Upper lobe of left lung (tissue), 6 donors: ENCODE results near the gene NAGLU. TPM values are rescaled to one million over a fixed set of nuclear protein-coding genes. Genes with fewer than 3 reads are reported as not detected.

Source experiments
- ATAC-seq, 2 donors: fragments of 200-7000 bp; cut with Tn5 transposase; one replicate each; pipeline ENCODE4 v1.9.1; 2022; ENCODE audit warnings: mild to moderate bottlenecking in 2 of 2, moderate library complexity in 2 of 2; ENCODE audit not compliant: low FRiP score in 2 of 2
- DNase-seq, 2 donors: peaks; one replicate each; pipeline ENCODE4 v3.0.0-alpha.2; 2019 to 2020
- H3K27ac ChIP-seq, 4 donors: fragments of 200-600 bp; sonication (generic); one replicate each; pipeline ENCODE4 v1.5.1; 2016 to 2019
- H3K27me3 ChIP-seq, 4 donors: fragments of 200-600 bp; sonication (generic); one replicate each; pipeline ENCODE4 v1.5.1; 2017 to 2019
- H3K36me3 ChIP-seq, 4 donors: fragments of 200-600 bp; sonication (generic); one replicate each; pipeline ENCODE4 v1.5.1; 2016 to 2019
- H3K4me1 ChIP-seq, 4 donors: fragments of 200-600 bp; sonication (generic); one replicate each; pipeline ENCODE4 v1.5.1; 2018 to 2019
- H3K4me3 ChIP-seq, 4 donors: fragments of 200-600 bp; sonication (generic); one replicate each; pipeline ENCODE4 v1.5.1; 2017 to 2019; ENCODE audit warnings: mild to moderate bottlenecking in 2 of 4, moderate library complexity in 1 of 4
- H3K9me3 ChIP-seq, 4 donors: fragments of 200-600 bp; sonication (generic); one replicate each; pipeline ENCODE4 v1.5.1; 2018 to 2019
- CTCF ChIP-seq, 6 experiments: fragments of 450-650 bp in 4 of 6; fragments of 200-600 bp in 2 of 6; sonication (generic) in 2 of 6; IDR thresholded peaks; one replicate each; pipeline ENCODE4 v1.5.1; 2016 to 2019; ENCODE audit warnings: antibody characterized with exemption in 6 of 6
- EP300 ChIP-seq, 4 donors: sonication (generic); formaldehyde crosslinking; IDR thresholded peaks; one replicate each; pipeline ENCODE4 v1.5.1; 2017; ENCODE audit warnings: antibody characterized with exemption in 4 of 4, control low read depth in 2 of 4
- POLR2A ChIP-seq, 4 donors: fragments of 450-650 bp; IDR thresholded peaks; one replicate each; pipeline ENCODE4 v1.5.1; 2016 to 2017; ENCODE audit warnings: antibody characterized with exemption in 4 of 4, mild to moderate bottlenecking in 2 of 4
- POLR2AphosphoS5 ChIP-seq, 2 donors: sonication (generic); formaldehyde crosslinking; IDR thresholded peaks; one replicate each; pipeline ENCODE4 v1.5.1; 2017; ENCODE audit warnings: antibody characterized with exemption in 2 of 2
- WGBS, 2 donors: methylation state at CpG; one replicate each; pipeline ENCODE4 v1.1.5; 2017 to 2018; 5-methylcytosine and 5-hydroxymethylcytosine counted together
- total RNA-seq, 6 donors: library from RNA; depleted of rRNA in 4 of 6; stranded (reverse); fragments of >200 nt in 4 of 6; gene quantifications; one replicate each; pipeline versions ENCODE4 v1.1.0 to v1.2.1, GENCODE V29; 2016 to 2021
- donor health status: DM: no; HTN: no; CAD: no; lungs with moderate emphysema.
- donor health status: DM: no; HTN: yes; CAD: no; lungs with severe emphysema.

The NAGLU gene
- total RNA-seq, 6 donors from 2014 or later, result 36.7 to 97.4 (median 68.4) TPM

GRCh38 chr17:42565523-42566214 lies 29.6 kb downstream of the NAGLU start:
- TF ChIP-seq CTCF (IDR thresholded peaks at IDR 0.05) (no peak), POLR2AphosphoS5 (IDR thresholded peaks at IDR 0.05) (no peak), POLR2A (IDR thresholded peaks at IDR 0.05) (no peak), EP300 (IDR thresholded peaks at IDR 0.05) (no peak)
- Histone ChIP-seq H3K27me3 (no peaks in the 10 kb centered on the region), H3K9me3 (no peaks in the 10 kb centered on the region), H3K4me3 (peak overlapping the region in 1 of 4 donors; percentile 91), H3K4me1 (peaks cover 51 to 66% (median 54%) of the 10 kb centered on the region in 4 donors), H3K36me3 (peaks cover 10 to 51% (median 44%) of the 10 kb centered on the region in 4 donors), H3K27ac (peak overlapping the region; percentile 96 to 99 (median 97))
- ATAC-seq (no peak), DNase-seq (no peak)
- WGBS, 2 donors, result 95 to 97% methylated on average over 4 to 12 of the region's 16 CpGs

DNA sequence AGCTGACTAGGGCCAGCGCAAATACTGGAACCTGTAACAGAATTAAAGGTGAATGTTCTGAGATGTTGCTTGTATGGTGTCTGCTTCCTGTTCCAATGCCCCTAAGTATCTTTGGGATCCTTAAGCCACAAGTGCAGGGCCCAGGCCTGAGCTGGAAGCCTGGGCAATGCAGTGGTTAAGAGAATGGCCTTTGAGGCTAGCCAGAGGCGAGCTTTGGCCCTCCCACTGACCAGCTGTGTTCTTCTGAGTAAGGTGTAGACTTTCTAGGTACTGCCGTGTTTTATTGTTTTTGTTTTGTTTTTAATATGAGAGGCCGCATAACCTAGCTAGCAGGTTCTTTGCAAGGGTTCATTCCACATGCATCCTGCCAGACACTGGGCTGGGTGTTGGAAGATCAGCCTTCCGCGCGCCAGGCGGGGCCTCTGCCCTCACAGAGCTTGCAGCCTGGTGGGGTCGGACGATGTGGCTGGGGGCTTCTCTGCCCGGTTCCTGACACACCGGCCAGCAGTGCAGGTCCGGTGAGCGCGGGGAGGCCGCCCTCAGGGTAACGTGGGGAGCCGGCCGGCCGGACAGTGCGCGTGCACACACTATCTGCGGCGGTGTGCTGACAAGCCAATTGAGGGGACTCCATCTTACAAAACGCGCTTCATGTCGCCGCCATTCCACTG lies 30.3 kb downstream of the NAGLU start:
- Histone ChIP-seq H3K4me1 (peaks cover 52 to 66% (median 54%) of the 10 kb centered on the region in 4 donors), H3K36me3 (peaks cover 15 to 58% (median 50%) of the 10 kb centered on the region in 4 donors), H3K9me3 (no peaks in the 10 kb centered on the region), H3K27ac (peak overlapping the region; percentile 96 to 99 (median 97)), H3K4me3 (peak overlapping the region; percentile 8 to 95 (median 90)), H3K27me3 (no peaks in the 10 kb centered on the region)
- 53 to 77% methylated on average over 10 to 12 of the region's 28 CpGs for WGBS, 2 donors
- no peak for DNase-seq
- no peak for TF ChIP-seq POLR2AphosphoS5 (IDR thresholded peaks at IDR 0.05)
- no peak for TF ChIP-seq EP300 (IDR thresholded peaks at IDR 0.05)
- TF ChIP-seq CTCF (IDR thresholded peaks at IDR 0.05), result no peak
- no peak for TF ChIP-seq POLR2A (IDR thresholded peaks at IDR 0.05)
- no peak for ATAC-seq

DNA sequence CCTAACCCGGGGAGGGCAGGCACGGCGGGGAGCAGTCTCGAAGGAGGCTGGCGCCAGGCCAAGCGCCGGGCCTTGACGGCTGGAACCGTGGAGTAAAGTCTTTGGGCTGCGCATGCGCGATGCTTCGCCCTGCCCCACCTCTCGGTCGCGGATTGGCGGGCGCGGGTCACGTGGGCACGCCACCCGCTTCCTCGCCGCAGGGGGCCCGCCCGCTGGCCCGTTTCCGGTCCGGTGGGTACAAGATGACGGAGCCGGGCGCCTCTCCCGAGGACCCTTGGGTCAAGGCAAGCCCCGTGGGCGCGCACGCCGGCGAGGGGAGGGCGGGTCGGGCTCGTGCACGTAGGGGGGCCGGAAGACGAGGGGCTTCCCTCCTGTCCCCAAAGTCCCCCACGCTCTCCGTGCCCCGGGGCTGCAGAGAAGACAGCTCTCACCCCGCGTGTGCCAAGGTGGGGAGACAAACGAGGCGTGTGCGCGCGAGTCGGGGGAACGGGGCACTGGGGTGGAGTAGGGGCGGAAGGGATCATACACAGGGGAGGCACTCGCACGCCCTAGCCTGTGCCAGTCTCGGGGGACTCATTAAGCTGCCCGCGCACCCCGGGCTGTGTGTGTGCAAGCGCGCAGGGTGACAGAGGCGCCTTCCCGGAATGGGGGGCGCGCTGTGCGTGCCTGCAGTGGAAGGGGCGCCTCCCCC lies 31.0 kb downstream of the NAGLU start, which contains the start of gene MLX:
MLX (plus strand) TSS at position 218 of the 691 bp plus-strand sequence; CDS start at position 243, 25 bp downstream.
- 0% methylated on average over 22 to 42 of the region's 72 CpGs for WGBS, 2 donors
- Histone ChIP-seq H3K4me3 (peak within 1 kb of the TSS; percentile 89 to 98 (median 93)), H3K36me3 (peaks cover 22 to 65% (median 57%) of the 10 kb centered on the region in 4 donors), H3K4me1 (peaks cover 49 to 68% (median 57%) of the 10 kb centered on the region in 4 donors), H3K27me3 (no peaks in the 10 kb centered on the region), H3K9me3 (no peaks in the 10 kb centered on the region), H3K27ac (peak within 1 kb of the TSS; percentile 96 to 99 (median 97))
- ATAC-seq (peak; percentile 85 to 92), DNase-seq (peak; percentile 93 to 100)
- TF ChIP-seq EP300 (IDR thresholded peaks at IDR 0.05) (peak in 1 of 4 donors; percentile 2), CTCF (IDR thresholded peaks at IDR 0.05) (peak in 2 of 6 experiments; percentile 18 to 23), POLR2AphosphoS5 (IDR thresholded peaks at IDR 0.05) (peak; percentile 65 to 78), POLR2A (IDR thresholded peaks at IDR 0.05) (peak in 1 of 4 donors; percentile 80)

DNA sequence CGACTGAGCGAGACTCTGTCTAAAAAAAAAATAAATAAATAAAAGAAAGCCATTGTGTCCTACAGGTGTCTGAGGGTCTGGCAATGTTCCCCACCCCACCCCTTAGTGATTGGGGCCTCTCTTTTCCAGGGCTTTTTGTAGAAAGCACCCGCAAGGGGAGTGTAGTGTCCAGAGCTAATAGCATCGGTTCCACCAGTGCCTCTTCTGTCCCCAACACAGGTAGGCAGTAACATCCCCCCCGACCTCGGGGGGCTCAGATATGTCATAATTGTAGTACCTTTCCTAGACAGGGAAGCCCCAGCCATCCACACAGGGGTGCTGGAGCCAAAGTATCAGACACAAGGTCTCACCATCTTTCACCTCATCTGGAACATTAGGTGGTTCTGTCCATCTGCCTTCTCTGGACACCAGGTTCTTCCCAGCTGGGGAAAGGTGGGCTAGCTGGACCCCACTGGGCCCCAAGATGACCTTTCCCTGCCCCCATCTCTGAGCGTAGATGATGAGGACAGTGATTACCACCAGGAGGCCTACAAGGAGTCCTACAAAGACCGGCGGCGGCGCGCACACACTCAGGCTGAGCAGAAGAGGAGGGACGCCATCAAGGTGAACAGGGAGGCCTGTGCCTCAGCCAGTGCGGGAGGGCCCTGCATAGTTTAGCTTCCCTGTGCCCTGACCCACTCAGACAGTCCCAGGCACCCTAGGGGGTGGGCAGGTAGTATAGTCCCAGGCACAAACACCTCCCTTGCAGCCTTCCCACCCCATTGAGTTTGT lies 32.5 kb downstream of the NAGLU start:
- no peak for ATAC-seq
- Histone ChIP-seq H3K27me3 (no peaks in the 10 kb centered on the region), H3K4me1 (peaks cover 40 to 64% (median 50%) of the 10 kb centered on the region in 4 donors), H3K36me3 (peaks cover 37 to 80% (median 72%) of the 10 kb centered on the region in 4 donors), H3K9me3 (no peaks in the 10 kb centered on the region), H3K4me3 (peak overlapping the region in 3 of 4 donors; percentile 89 to 95 (median 91)), H3K27ac (peak overlapping the region; percentile 96 to 99 (median 97))
- WGBS, 2 donors, result 85 to 90% methylated on average over 11 to 14 of the region's 14 CpGs
- peak in 1 of 2 donors; percentile 73 for DNase-seq
- TF ChIP-seq EP300 (IDR thresholded peaks at IDR 0.05), result no peak
- TF ChIP-seq POLR2A (IDR thresholded peaks at IDR 0.05), result no peak
- TF ChIP-seq POLR2AphosphoS5 (IDR thresholded peaks at IDR 0.05), result no peak
- TF ChIP-seq CTCF (IDR thresholded peaks at IDR 0.05), result no peak
